ENCODE measurements around the gene TMEM106C. TPM values are rescaled to one million over a fixed set of nuclear protein-coding genes. Genes with fewer than 3 reads are reported as not detected.

The TMEM106C gene
- polyA plus RNA-seq, 1 donor (not counting 4 experiments of a cell fraction or from before 2014, with no cell fraction given) = 134 TPM

- Histone ChIP-seq H3K9ac (ENCODE audit: control insufficient read depth, extremely low read depth, insufficient read depth, low read length) (no peak overlapping the region), H3K4me2 (ENCODE audit: control insufficient read depth, extremely low read depth, insufficient read depth, low read depth, low read length) (no peak overlapping the region), H3K9me3 (ENCODE audit: control insufficient read depth, low read depth, low read length) (no peaks in the 10 kb centered on the region), H3K36me3 (ENCODE audit: control insufficient read depth in 2 of 2, extremely low read depth in 1 of 2, insufficient read depth in 2 of 2, low read length in 2 of 2) (peaks cover 7 to 19% of the 10 kb centered on the region in 2 experiments), H4K20me1 (ENCODE audit: control insufficient read depth, extremely low read depth, insufficient read depth, low read length) (no peaks in the 10 kb centered on the region), H2AFZ (ENCODE audit: control insufficient read depth, low read length) (no peak overlapping the region), H3K4me1 (ENCODE audit: control insufficient read depth, extremely low read depth, insufficient read depth, low read length) (peaks cover 17% of the 10 kb centered on the region), H3K79me2 (ENCODE audit: control insufficient read depth, insufficient read depth, low read length) (peaks cover 2% of the 10 kb centered on the region), H3K4me3 (ENCODE audit: control insufficient read depth in 2 of 3, extremely low read depth in 1 of 3, insufficient read depth in 2 of 3, low read depth in 1 of 3, low read length in 3 of 3) (no peak overlapping the region), H3K9me1 (ENCODE audit: control insufficient read depth, extremely low read depth, insufficient read depth, low read length) (no peaks in the 10 kb centered on the region), H3K27ac (ENCODE audit: control insufficient read depth, insufficient read depth, low read length) (no peak overlapping the region), H3K27me3 (ENCODE audit: control insufficient read depth, extremely low read depth, insufficient read depth, low read length) (no peaks in the 10 kb centered on the region)
- no peak for FAIRE-seq
- no peak for TF ChIP-seq EZH2 (IDR thresholded peaks at IDR 0.05; ENCODE audit: low read length)
- TF ChIP-seq CTCF (optimal IDR thresholded peaks at IDR 0.05 in 1 of 3, IDR thresholded peaks at IDR 0.05 in 1 of 3, conservative IDR thresholded peaks at IDR 0.05 in 1 of 3; ENCODE audit: extremely low read depth in 1 of 3, insufficient read depth in 2 of 3, low read length in 3 of 3) = no peak
- dilution Hi-C loops (cut with MboI; ENCODE audit: extremely low pct_ligation_motif_present, low sequenced_read_pairs) = no loop called here
- no peak for DNase-seq (ENCODE audit: low read depth, low spot score)
Measured at GRCh38 chr12:47962198-47962597, 1.2 kb upstream of the TMEM106C start.

- Histone ChIP-seq H3K4me3 (ENCODE audit: control insufficient read depth in 2 of 3, extremely low read depth in 1 of 3, insufficient read depth in 2 of 3, low read depth in 1 of 3, low read length in 3 of 3) (peak overlapping the region; percentile 83 to 96 (median 90)), H3K79me2 (ENCODE audit: control insufficient read depth, insufficient read depth, low read length) (peaks cover 2% of the 10 kb centered on the region), H3K4me2 (ENCODE audit: control insufficient read depth, extremely low read depth, insufficient read depth, low read depth, low read length) (peak overlapping the region; percentile 98), H3K27ac (ENCODE audit: control insufficient read depth, insufficient read depth, low read length) (no peak overlapping the region), H4K20me1 (ENCODE audit: control insufficient read depth, extremely low read depth, insufficient read depth, low read length) (no peaks in the 10 kb centered on the region), H2AFZ (ENCODE audit: control insufficient read depth, low read length) (peak overlapping the region; percentile 99), H3K36me3 (ENCODE audit: control insufficient read depth in 2 of 2, extremely low read depth in 1 of 2, insufficient read depth in 2 of 2, low read length in 2 of 2) (peaks cover 9 to 25% of the 10 kb centered on the region in 2 experiments), H3K4me1 (ENCODE audit: control insufficient read depth, extremely low read depth, insufficient read depth, low read length) (peaks cover 17% of the 10 kb centered on the region), H3K9ac (ENCODE audit: control insufficient read depth, extremely low read depth, insufficient read depth, low read length) (peak overlapping the region; percentile 76), H3K9me1 (ENCODE audit: control insufficient read depth, extremely low read depth, insufficient read depth, low read length) (no peaks in the 10 kb centered on the region), H3K9me3 (ENCODE audit: control insufficient read depth, low read depth, low read length) (no peaks in the 10 kb centered on the region), H3K27me3 (ENCODE audit: control insufficient read depth, extremely low read depth, insufficient read depth, low read length) (no peaks in the 10 kb centered on the region)
- dilution Hi-C loops (cut with MboI; ENCODE audit: extremely low pct_ligation_motif_present, low sequenced_read_pairs) = no loop called here
- no peak for TF ChIP-seq EZH2 (IDR thresholded peaks at IDR 0.05; ENCODE audit: low read length)
- no peak for TF ChIP-seq CTCF (optimal IDR thresholded peaks at IDR 0.05 in 1 of 3, IDR thresholded peaks at IDR 0.05 in 1 of 3, conservative IDR thresholded peaks at IDR 0.05 in 1 of 3; ENCODE audit: extremely low read depth in 1 of 3, insufficient read depth in 2 of 3, low read length in 3 of 3)
- DNase-seq (ENCODE audit: low read depth, low spot score) = no peak
- peak; percentile 65 for FAIRE-seq
Measured at GRCh38 chr12:47964106-47964728, 821 bp downstream of the TMEM106C start.

Measured in keratinocyte (primary cell).